Measurements from ENCODE around the gene RALGAPA1.
"Not testable (repeated sequence)": the region's sequence is repeated elsewhere in the genome, so short reads cannot be mapped to it uniquely, and the experiment has no call there.

- not testable (repeated sequence) for TF ChIP-seq CTCF, POLR2A, POLR2AphosphoS5 (IDR thresholded peaks at IDR 0.05)
Observed at GRCh38 chr14:35587373-35587772, 221.7 kb downstream of the RALGAPA1 start.

All from suprapubic skin (tissue), 4 donors.